Measurements from ENCODE around the gene EMILIN3.

The EMILIN3 gene

GRCh38 chr20:41361757-41362747, 4.6 kb downstream of the EMILIN3 start:
- H3K36me3 ChIP-seq = no peaks in the 10 kb centered on the region
- TF ChIP-seq CTCF (IDR thresholded peaks at IDR 0.05) = no peak
- H3K27me3 ChIP-seq = peaks cover 69% of the 10 kb centered on the region
- H3K4me3 ChIP-seq (ENCODE audit: low read depth in 1 of 2, low read length in 1 of 2) = no peak overlapping the region
- no peak overlapping the region for H3K27ac ChIP-seq
- H3K9me3 ChIP-seq = no peaks in the 10 kb centered on the region
- no peaks in the 10 kb centered on the region for H3K4me1 ChIP-seq (ENCODE audit: control insufficient read depth in 1 of 2, insufficient read depth in 1 of 2, low read depth in 1 of 2, low read length in 1 of 2)

- no peak overlapping the region for H3K4me3 ChIP-seq (ENCODE audit: low read depth in 1 of 2, low read length in 1 of 2)
- no peaks in the 10 kb centered on the region for H3K9me3 ChIP-seq
- no peaks in the 10 kb centered on the region for H3K4me1 ChIP-seq (ENCODE audit: control insufficient read depth in 1 of 2, insufficient read depth in 1 of 2, low read depth in 1 of 2, low read length in 1 of 2)
- TF ChIP-seq CTCF (IDR thresholded peaks at IDR 0.05) = no peak
- no peaks in the 10 kb centered on the region for H3K36me3 ChIP-seq
- peaks cover 61% of the 10 kb centered on the region for H3K27me3 ChIP-seq
- no peak overlapping the region for H3K27ac ChIP-seq
Measured at GRCh38 chr20:41360831-41361756, 5.5 kb downstream of the EMILIN3 start.

GRCh38 chr20:41359541-41360011, 7.0 kb downstream of the EMILIN3 start:
- no peaks in the 10 kb centered on the region for H3K4me1 ChIP-seq (ENCODE audit: control insufficient read depth in 1 of 2, insufficient read depth in 1 of 2, low read depth in 1 of 2, low read length in 1 of 2)
- no peak overlapping the region for H3K4me3 ChIP-seq (ENCODE audit: low read depth in 1 of 2, low read length in 1 of 2)
- peaks cover 46% of the 10 kb centered on the region for H3K27me3 ChIP-seq
- H3K27ac ChIP-seq = no peak overlapping the region
- H3K9me3 ChIP-seq = no peaks in the 10 kb centered on the region
- no peak for TF ChIP-seq CTCF (IDR thresholded peaks at IDR 0.05)
- no peaks in the 10 kb centered on the region for H3K36me3 ChIP-seq

- Histone ChIP-seq H3K27me3 (peaks cover 44% of the 10 kb centered on the region), H3K27ac (no peak overlapping the region), H3K4me1 (ENCODE audit: control insufficient read depth in 1 of 2, insufficient read depth in 1 of 2, low read depth in 1 of 2, low read length in 1 of 2) (no peaks in the 10 kb centered on the region), H3K36me3 (no peaks in the 10 kb centered on the region), H3K9me3 (no peaks in the 10 kb centered on the region), H3K4me3 (ENCODE audit: low read depth in 1 of 2, low read length in 1 of 2) (no peak overlapping the region)
- TF ChIP-seq CTCF (IDR thresholded peaks at IDR 0.05) = no peak
Measured at GRCh38 chr20:41358717-41359116, 7.9 kb downstream of the EMILIN3 start.

GRCh38 chr20:41358230-41358629, 8.4 kb downstream of the EMILIN3 start:
- no peaks in the 10 kb centered on the region for H3K36me3 ChIP-seq
- H3K27me3 ChIP-seq = peaks cover 44% of the 10 kb centered on the region
- H3K4me1 ChIP-seq (ENCODE audit: control insufficient read depth in 1 of 2, insufficient read depth in 1 of 2, low read depth in 1 of 2, low read length in 1 of 2) = no peaks in the 10 kb centered on the region
- no peak overlapping the region for H3K27ac ChIP-seq
- H3K9me3 ChIP-seq = no peaks in the 10 kb centered on the region
- TF ChIP-seq CTCF (IDR thresholded peaks at IDR 0.05) = no peak
- no peak overlapping the region for H3K4me3 ChIP-seq (ENCODE audit: low read depth in 1 of 2, low read length in 1 of 2)

Measured in neutrophil (primary cell).